HL-60 (cell line): ENCODE measurements around the gene ZER1.

ENCODE experiments used
- DNase-seq, 2 experiments: peaks; one replicate each; pipeline ENCODE4 v3.0.0-alpha.2; 2010 to 2020; ENCODE audit warnings: low read depth in 1 of 2, low spot score in 1 of 2
- H3K27ac ChIP-seq: fragments of 250-450 bp; sonication (Bioruptor Pico); replicated peaks from 2 replicates; pipeline ENCODE4 v1.5.1; 2020; ENCODE audit warnings: mild to moderate bottlenecking, moderate library complexity
- H3K27me3 ChIP-seq: fragments of 250-450 bp; sonication (Bioruptor Pico); 2 replicates; pipeline ENCODE4 v1.5.1; 2021; ENCODE audit warnings: mild to moderate bottlenecking, moderate library complexity; ENCODE audit not compliant: insufficient read depth, poor library complexity, severe bottlenecking
- H3K4me3 ChIP-seq: replicated peaks from 2 replicates; pipeline ENCODE4 v1.5.1; 2011; ENCODE audit warnings: mild to moderate bottlenecking, control low read depth, low read length; ENCODE audit not compliant: insufficient read depth
- CTCF ChIP-seq: IDR thresholded peaks from one replicate; pipeline ENCODE4 v1.5.1; 2011; ENCODE audit warnings: low read length, control low read depth, inconsistent platforms; ENCODE audit not compliant: insufficient read depth
- GABPA ChIP-seq: IDR thresholded peaks from 2 replicates; pipeline ENCODE4 v1.6.1; 2012; ENCODE audit warnings: low read depth
- POLR2AphosphoS5 ChIP-seq: IDR thresholded peaks from 2 replicates; pipeline ENCODE4 v1.6.1; 2012; ENCODE audit warnings: low read depth
- REST ChIP-seq: IDR thresholded peaks from 2 replicates; pipeline ENCODE4 v1.6.1; 2012; ENCODE audit warnings: low read depth; ENCODE audit not compliant: insufficient replicate concordance
- SPI1 ChIP-seq: IDR thresholded peaks from 2 replicates; pipeline ENCODE4 v1.6.1; 2012; ENCODE audit warnings: low read depth, mild to moderate bottlenecking, borderline replicate concordance

Gene ZER1

GRCh38 chr9:128753627-128754026 is 18.1 kb downstream of the ZER1 start:
- TF ChIP-seq SPI1 (no peak), REST (no peak), CTCF (no peak), POLR2AphosphoS5 (no peak), GABPA (no peak)
- H3K4me3 ChIP-seq = no peak overlapping the region

GRCh38 chr9:128750926-128751595 is 20.7 kb downstream of the ZER1 start:
- no peak overlapping the region for H3K4me3 ChIP-seq
- no peak for DNase-seq
- no peaks in the 10 kb centered on the region for H3K27me3 ChIP-seq
- H3K27ac ChIP-seq = no peak overlapping the region
- no peak for TF ChIP-seq SPI1
- no peak for TF ChIP-seq GABPA
- TF ChIP-seq POLR2AphosphoS5 = no peak
- no peak for TF ChIP-seq REST
- no peak for TF ChIP-seq CTCF

More at GRCh38 chr9:128753627-128754026, 18.1 kb downstream of the ZER1 start:
- no peak for DNase-seq
- Histone ChIP-seq H3K27me3 (no peaks in the 10 kb centered on the region), H3K27ac (no peak overlapping the region)

- no peak overlapping the region for H3K4me3 ChIP-seq
- DNase-seq = no peak
- no peaks in the 10 kb centered on the region for H3K27me3 ChIP-seq
- no peak overlapping the region for H3K27ac ChIP-seq
- TF ChIP-seq SPI1 (no peak), GABPA (no peak), POLR2AphosphoS5 (no peak), REST (no peak), CTCF (no peak)
Measured at GRCh38 chr9:128747241-128747640, 24.5 kb downstream of the ZER1 start.
